Spleen (tissue), 11 donors: ENCODE data around the gene ATRIP. TPM values are rescaled to one million over a fixed set of nuclear protein-coding genes. Genes with fewer than 3 reads are reported as not detected.

Experiments used
- DNase-seq: peaks from one replicate; pipeline ENCODE4 v3.0.0-alpha.2; 2020
- H3K27ac ChIP-seq, 8 donors: fragments of 200-600 bp; sonication (generic) in 7 of 8; 1 replicate in 4 of 8; 2 replicates in 4 of 8; pipeline versions ENCODE4 v1.5.0 to v1.8.0; 2016 to 2021; ENCODE audit warnings: inconsistent platforms in 4 of 8, mild to moderate bottlenecking in 4 of 8, moderate library complexity in 1 of 8
- H3K27me3 ChIP-seq, 7 donors: fragments of 200-600 bp; sonication (generic) in 6 of 7; replicated peaks in 1 of 7; 1 replicate in 4 of 7; 2 replicates in 3 of 7; pipeline versions ENCODE4 v1.5.0 to v1.8.0; 2016 to 2021; ENCODE audit warnings: inconsistent platforms in 3 of 7, mild to moderate bottlenecking in 1 of 7
- H3K36me3 ChIP-seq, 6 donors: fragments of 200-600 bp; sonication (generic) in 5 of 6; 1 replicate in 4 of 6; 2 replicates in 2 of 6; pipeline versions ENCODE4 v1.5.0 to v1.8.0; 2016 to 2021; ENCODE audit warnings: inconsistent platforms in 2 of 6
- H3K4me1 ChIP-seq, 6 donors: fragments of 200-600 bp; sonication (generic) in 5 of 6; 1 replicate in 3 of 6; 2 replicates in 3 of 6; pipeline versions ENCODE4 v1.5.0 to v1.8.0; 2016 to 2021; ENCODE audit warnings: inconsistent platforms in 3 of 6
- H3K4me3 ChIP-seq, 8 donors: fragments of 200-600 bp; sonication (generic) in 7 of 8; 1 replicate in 4 of 8; 2 replicates in 4 of 8; pipeline versions ENCODE4 v1.5.0 to v1.8.0; 2016 to 2021; ENCODE audit warnings: inconsistent platforms in 4 of 8, mild to moderate bottlenecking in 4 of 8, moderate library complexity in 2 of 8
- H3K9me3 ChIP-seq, 8 donors: fragments of 200-600 bp; sonication (generic) in 7 of 8; 1 replicate in 4 of 8; 2 replicates in 4 of 8; pipeline versions ENCODE4 v1.5.0 to v1.8.0; 2016 to 2021; ENCODE audit warnings: inconsistent platforms in 4 of 8
- CTCF ChIP-seq, 11 experiments: fragments of 200-600 bp in 7 of 11; fragments of 450-650 bp in 4 of 11; sonication (generic) in 4 of 11; IDR thresholded peaks in 8 of 11; conservative IDR thresholded peaks in 3 of 11; 1 replicate in 7 of 11; 2 replicates in 4 of 11; pipeline versions ENCODE4 v1.4.0 to v1.8.0; 2016 to 2021; ENCODE audit warnings: antibody characterized with exemption in 11 of 11, inconsistent platforms in 4 of 11, mild to moderate bottlenecking in 1 of 11
- POLR2A ChIP-seq, 3 donors: fragments of 450-650 bp; IDR thresholded peaks; one replicate each; pipeline ENCODE4 v1.5.1; 2017; ENCODE audit warnings: antibody characterized with exemption in 3 of 3, mild to moderate bottlenecking in 1 of 3
- POLR2AphosphoS5 ChIP-seq, 3 donors: sonication (generic); formaldehyde crosslinking; IDR thresholded peaks; one replicate each; pipeline ENCODE4 v1.5.1; 2017; ENCODE audit warnings: antibody characterized with exemption in 3 of 3
- WGBS, 5 donors: extraction: QIAGEN DNeasy Blood & Tissue Kit in 3 of 5; methylation state at CpG; one replicate each; pipeline versions ENCODE4 v1.1.5 to v1.1.7; 2013 to 2018; 5-methylcytosine and 5-hydroxymethylcytosine counted together
- intact Hi-C: fragments of 100-400 bp; cut with DNase I; formaldehyde crosslinking; loops from one replicate; pipeline ENCODE4 v1.15.0; 2023; ENCODE audit warnings: low total_unique reads
- polyA plus RNA-seq, 3 donors: library from polyadenylated mRNA; stranded (reverse); fragments of 200-250 nt; gene quantifications; one replicate each; pipeline ENCODE4 v1.2.1, GENCODE V29; 2013
- total RNA-seq, 7 donors: library from RNA; depleted of rRNA in 3 of 7; stranded (reverse); fragments of >200 nt in 3 of 7; fragmentation: NEBNext Ultra II Directional in 4 of 7; extraction: Animal tissue kit (Norgen Biotek cat#: 25700) in 4 of 7; gene quantifications; one replicate each; pipeline versions ENCODE4 v1.1.0 to v1.2.1, GENCODE V29; 2016 to 2021
- donor health status: healthy with polysubstance abuse.
- donor health status: DM: no; HTN: no; CAD: no; lungs with moderate emphysema.
- donor health status: DM: no; HTN: no; CAD: no.
- donor health status: Bipolar disorder and iron deficiency.
- donor health status: healthy.
- donor health status: DM: no; HTN: no; CAD: no.
- donor health status: DM: yes; HTN: yes; CAD: no.

The ATRIP gene
- total and polyA plus RNA-seq, 10 donors = 5.2 to 10.0 (median 6.8) TPM

- Histone ChIP-seq H3K27me3 (no peaks in the 10 kb centered on the region), H3K27ac (peak overlapping the region in 3 of 8 donors; percentile 35 to 60 (median 60)), H3K4me3 (no peak overlapping the region), H3K9me3 (no peaks in the 10 kb centered on the region), H3K36me3 (peaks cover 0 to 48% (median 5%) of the 10 kb centered on the region in 6 donors), H3K4me1 (peaks cover 0 to 57% (median 23%) of the 10 kb centered on the region in 6 donors)
- intact Hi-C loops = no loop called here
- TF ChIP-seq POLR2AphosphoS5 (IDR thresholded peaks at IDR 0.05) = no peak
- TF ChIP-seq POLR2A (IDR thresholded peaks at IDR 0.05) = no peak
- no peak for TF ChIP-seq CTCF (IDR thresholded peaks at IDR 0.05 in 8 of 11, conservative IDR thresholded peaks at IDR 0.05 in 3 of 11)
- no peak for DNase-seq
- WGBS, 5 donors = 82 to 91% (median 85%) methylated on average over 11 to 14 of the region's 14 CpGs
Observed at GRCh38 chr3:48420561-48420960, 26.0 kb upstream of the ATRIP start.

- WGBS, 5 donors = 79 to 94% (median 89%) methylated on average over 3 of the region's 3 CpGs
- Histone ChIP-seq H3K9me3 (no peaks in the 10 kb centered on the region), H3K4me3 (no peak overlapping the region), H3K27ac (no peak overlapping the region), H3K4me1 (peaks cover 4 to 73% (median 31%) of the 10 kb centered on the region in 6 donors), H3K27me3 (no peaks in the 10 kb centered on the region), H3K36me3 (peaks cover 0 to 37% (median 0%) of the 10 kb centered on the region in 6 donors)
- intact Hi-C loops = no loop called here
- no peak for TF ChIP-seq POLR2A (IDR thresholded peaks at IDR 0.05)
- TF ChIP-seq CTCF (IDR thresholded peaks at IDR 0.05 in 8 of 11, conservative IDR thresholded peaks at IDR 0.05 in 3 of 11) = no peak
- no peak for TF ChIP-seq POLR2AphosphoS5 (IDR thresholded peaks at IDR 0.05)
- no peak for DNase-seq
Observed at GRCh38 chr3:48422272-48422671, 24.3 kb upstream of the ATRIP start.

DNA sequence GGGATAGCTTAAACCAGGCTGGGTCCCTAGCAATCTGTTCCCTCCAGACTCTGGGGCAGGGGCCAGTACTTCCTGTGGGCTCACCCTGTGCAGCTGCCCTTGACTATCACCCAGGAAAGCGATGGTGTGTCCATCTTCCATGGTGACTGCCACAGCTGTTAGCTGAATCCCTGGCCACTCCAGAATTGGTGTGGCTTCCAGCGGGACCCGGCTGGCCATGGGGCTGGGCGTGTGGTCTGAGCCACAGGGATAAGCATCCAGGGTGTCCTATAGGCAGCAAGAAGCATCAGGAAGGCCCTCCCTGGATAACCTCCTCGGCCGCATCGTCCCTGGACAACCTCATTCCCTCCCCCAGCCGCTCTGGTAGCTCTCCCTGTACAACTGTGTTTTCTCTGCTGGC is 23.9 kb upstream of the ATRIP start:
- H3K36me3 ChIP-seq = peaks cover 0 to 33% (median 0%) of the 10 kb centered on the region in 6 donors
- no peak for TF ChIP-seq CTCF (IDR thresholded peaks at IDR 0.05 in 8 of 11, conservative IDR thresholded peaks at IDR 0.05 in 3 of 11)
- TF ChIP-seq POLR2AphosphoS5 (IDR thresholded peaks at IDR 0.05) = no peak
- no peak for TF ChIP-seq POLR2A (IDR thresholded peaks at IDR 0.05)
- DNase-seq = no peak
- H3K27me3 ChIP-seq = no peaks in the 10 kb centered on the region
- H3K4me3 ChIP-seq = no peak overlapping the region
- H3K27ac ChIP-seq = no peak overlapping the region
- H3K4me1 ChIP-seq = peaks cover 4 to 76% (median 34%) of the 10 kb centered on the region in 6 donors
- intact Hi-C loops = no loop called here
- no peaks in the 10 kb centered on the region for H3K9me3 ChIP-seq
- WGBS, 5 donors = 63 to 95% (median 92%) methylated on average over 8 of the region's 8 CpGs

- peaks cover 0 to 6% (median 0%) of the 10 kb centered on the region in 7 donors for H3K27me3 ChIP-seq
- H3K4me1 ChIP-seq = peaks cover 4 to 78% (median 36%) of the 10 kb centered on the region in 6 donors
- H3K27ac ChIP-seq = no peak overlapping the region
- no peaks in the 10 kb centered on the region for H3K9me3 ChIP-seq
- intact Hi-C loops = no loop called here
- no peak overlapping the region for H3K4me3 ChIP-seq
- no peak for TF ChIP-seq POLR2AphosphoS5 (IDR thresholded peaks at IDR 0.05)
- no peak for TF ChIP-seq POLR2A (IDR thresholded peaks at IDR 0.05)
- no peak for TF ChIP-seq CTCF (IDR thresholded peaks at IDR 0.05 in 8 of 11, conservative IDR thresholded peaks at IDR 0.05 in 3 of 11)
- WGBS, 5 donors = 86 to 92% (median 89%) methylated on average over 21 to 25 of the region's 25 CpGs
- H3K36me3 ChIP-seq = peaks cover 0 to 26% (median 0%) of the 10 kb centered on the region in 6 donors
- DNase-seq = no peak
Observed at GRCh38 chr3:48423241-48423882, 23.2 kb upstream of the ATRIP start.
